HG03469 (cell line): ENCODE results near the gene CIAPIN1.

ENCODE experiments used
- ATAC-seq: cut with Tn5 transposase; IDR thresholded peaks from one replicate; pipeline ENCODE4 v1.9.1; 2021; ENCODE audit warnings: mild to moderate bottlenecking, moderate library complexity, moderate number of reproducible peaks; ENCODE audit not compliant: unreplicated experiment

CIAPIN1 gene

DNA sequence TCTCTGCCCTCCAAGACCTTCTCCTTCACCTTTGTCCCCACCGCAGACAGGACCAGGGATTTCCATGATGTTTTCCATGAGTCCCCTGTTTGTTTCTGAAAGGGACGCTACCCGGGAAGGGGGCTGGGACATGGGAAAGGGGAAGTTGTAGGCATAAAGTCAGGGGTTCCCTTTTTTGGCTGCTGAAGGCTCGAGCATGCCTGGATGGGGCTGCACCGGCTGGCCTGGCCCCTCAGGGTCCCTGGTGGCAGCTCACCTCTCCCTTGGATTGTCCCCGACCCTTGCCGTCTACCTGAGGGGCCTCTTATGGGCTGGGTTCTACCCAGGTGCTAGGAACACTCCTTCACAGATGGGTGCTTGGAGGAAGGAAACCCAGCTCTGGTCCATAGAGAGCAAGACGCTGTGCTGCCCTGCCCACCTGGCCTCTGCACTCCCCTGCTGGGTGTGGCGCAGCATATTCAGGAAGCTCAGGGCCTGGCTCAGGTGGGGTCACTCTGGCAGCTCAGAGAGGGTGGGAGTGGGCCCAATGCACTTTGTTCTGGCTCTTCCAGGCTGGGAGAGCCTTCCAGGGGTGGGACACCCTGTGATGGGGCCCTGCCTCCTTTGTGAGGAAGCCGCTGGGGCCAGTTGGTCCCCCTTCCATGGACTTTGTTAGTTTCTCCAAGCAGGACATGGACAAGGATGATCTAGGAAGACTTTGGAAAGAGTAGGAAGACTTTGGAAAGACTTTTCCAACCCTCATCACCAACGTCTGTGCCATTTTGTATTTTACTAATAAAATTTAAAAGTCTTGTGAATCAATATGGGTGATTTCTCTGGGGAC is 62.7 kb downstream of the CIAPIN1 start:
- ATAC-seq: no peak

DNA sequence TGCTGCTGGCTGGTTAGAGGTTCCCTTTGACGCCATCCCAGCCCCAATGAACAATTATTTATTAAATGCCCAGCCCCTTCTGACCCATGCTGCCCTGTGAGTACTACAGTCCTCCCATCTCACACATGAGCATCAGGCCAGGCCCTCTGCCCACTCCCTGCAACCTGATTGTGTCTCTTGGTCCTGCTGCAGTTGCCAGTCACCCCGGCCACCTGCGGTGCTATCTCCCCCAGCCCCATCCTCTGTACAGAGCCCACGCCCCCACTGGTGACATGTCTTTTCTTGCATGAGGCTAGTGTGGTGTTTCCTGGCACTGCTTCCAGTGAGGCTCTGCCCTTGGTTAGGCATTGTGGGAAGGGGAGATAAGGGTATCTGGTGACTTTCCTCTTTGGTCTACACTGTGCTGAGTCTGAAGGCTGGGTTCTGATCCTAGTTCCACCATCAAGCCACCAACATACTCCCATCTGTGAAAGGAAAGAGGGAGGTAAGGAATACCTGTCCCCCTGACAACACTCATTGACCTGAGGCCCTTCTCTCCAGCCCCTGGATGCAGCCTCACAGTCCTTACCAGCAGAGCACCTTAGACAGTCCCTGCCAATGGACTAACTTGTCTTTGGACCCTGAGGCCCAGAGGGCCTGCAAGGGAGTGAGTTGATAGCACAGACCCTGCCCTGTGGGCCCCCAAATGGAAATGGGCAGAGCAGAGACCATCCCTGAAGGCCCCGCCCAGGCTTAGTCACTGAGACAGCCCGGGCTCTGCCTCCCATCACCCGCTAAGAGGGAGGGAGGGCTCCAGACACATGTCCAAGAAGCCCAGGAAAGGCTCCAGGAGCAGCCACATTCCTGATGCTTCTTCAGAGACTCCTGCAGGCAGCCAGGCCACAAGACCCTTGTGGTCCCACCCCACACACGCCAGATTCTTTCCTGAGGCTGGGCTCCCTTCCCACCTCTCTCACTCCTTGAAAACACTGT is 63.6 kb downstream of the CIAPIN1 start:
- no peak for ATAC-seq

DNA sequence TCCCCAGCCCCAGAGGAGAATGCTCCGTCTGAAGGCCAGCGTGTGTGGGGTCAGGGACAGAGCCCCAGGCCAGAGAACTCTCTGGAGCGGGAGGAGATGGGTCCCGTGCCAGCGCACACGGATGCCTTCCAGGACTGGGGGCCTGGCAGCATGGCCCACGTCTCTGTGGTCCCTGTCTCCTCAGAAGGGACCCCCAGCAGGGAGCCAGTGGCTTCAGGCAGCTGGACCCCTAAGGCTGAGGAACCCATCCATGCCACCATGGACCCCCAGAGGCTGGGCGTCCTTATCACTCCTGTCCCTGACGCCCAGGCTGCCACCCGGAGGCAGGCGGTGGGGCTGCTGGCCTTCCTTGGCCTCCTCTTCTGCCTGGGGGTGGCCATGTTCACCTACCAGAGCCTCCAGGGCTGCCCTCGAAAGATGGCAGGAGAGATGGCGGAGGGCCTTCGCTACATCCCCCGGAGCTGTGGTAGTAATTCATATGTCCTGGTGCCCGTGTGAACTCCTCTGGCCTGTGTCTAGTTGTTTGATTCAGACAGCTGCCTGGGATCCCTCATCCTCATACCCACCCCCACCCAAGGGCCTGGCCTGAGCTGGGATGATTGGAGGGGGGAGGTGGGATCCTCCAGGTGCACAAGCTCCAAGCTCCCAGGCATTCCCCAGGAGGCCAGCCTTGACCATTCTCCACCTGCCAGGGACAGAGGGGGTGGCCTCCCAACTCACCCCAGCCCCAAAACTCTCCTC is 64.5 kb downstream of the CIAPIN1 start:
- ATAC-seq: no peak

DNA sequence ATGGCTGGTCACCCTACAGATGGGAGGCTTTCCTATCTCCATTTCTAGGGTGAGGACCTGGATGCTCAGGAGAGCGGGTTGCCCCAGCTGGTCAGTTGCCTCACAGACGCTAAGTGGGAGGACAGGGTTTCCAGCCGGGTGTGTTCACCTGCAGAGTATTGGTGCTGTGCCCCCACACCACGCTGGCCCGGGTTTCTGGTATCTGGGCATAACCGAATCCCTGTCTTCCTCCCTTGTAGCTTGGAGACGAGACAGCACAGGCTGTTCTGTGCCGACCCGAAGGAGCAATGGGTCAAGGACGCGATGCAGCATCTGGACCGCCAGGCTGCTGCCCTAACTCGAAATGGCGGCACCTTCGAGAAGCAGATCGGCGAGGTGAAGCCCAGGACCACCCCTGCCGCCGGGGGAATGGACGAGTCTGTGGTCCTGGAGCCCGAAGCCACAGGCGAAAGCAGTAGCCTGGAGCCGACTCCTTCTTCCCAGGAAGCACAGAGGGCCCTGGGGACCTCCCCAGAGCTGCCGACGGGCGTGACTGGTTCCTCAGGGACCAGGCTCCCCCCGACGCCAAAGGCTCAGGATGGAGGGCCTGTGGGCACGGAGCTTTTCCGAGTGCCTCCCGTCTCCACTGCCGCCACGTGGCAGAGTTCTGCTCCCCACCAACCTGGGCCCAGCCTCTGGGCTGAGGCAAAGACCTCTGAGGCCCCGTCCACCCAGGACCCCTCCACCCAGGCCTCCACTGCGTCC is 65.2 kb downstream of the CIAPIN1 start:
- no peak for ATAC-seq

DNA sequence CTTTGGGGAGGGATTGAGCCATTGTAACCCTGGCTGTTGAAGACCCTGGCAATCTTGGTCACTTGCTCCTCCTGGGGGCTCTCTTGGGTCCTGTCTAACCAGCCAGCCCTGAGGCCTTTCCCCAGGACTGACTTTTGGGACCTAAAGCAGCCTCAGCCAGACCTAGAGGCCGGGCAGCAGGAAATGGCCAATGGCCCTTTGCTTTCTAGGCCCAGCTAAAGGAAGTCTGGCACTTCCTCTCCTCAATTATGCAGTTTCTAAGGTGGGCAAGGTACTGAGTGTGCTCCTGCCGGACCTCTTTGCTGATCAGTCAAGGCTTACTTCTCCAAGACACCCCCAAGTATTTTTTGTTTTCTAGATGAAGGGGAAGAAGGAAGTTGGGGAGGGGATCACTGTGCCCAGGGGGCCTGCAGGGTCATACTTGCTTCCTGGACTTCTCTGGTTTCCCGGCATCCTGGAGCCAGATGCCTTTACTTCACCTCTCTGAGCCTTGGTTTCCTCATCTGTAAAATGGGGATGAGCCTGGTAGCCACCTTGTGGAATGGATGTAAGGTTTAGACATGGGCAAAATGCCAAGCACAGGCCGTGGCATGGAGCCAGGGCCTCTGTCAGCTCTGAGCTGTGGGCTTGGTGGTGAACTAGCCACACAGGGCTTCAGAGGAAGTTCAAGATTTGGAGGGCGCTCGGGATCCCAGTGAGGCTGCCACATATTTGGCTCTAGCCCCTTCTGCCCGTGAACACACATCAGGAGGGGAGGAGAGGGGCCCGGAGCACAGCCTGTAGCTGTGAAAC is 66.3 kb downstream of the CIAPIN1 start:
- ATAC-seq: no peak

DNA sequence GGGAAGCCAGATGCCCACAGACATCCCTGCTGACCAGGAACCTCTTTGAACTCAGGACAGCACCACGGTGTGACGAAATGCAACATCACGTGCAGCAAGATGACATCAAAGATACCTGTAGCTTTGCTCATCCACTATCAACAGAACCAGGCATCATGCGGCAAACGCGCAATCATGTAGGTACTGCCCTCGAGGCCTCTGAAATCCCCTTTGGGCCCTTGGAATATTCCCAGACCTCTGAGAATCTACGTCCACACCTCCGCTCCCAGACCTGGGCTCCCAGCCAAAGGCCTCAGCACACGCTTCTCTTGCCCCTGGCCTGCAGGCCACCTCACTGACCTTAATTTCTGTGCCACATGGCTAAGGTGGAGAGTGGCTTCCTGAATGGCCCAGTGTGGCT is 67.6 kb downstream of the CIAPIN1 start:
- ATAC-seq: no peak
